ENCODE data around the gene RAPGEFL1. TPM values are rescaled to one million over a fixed set of nuclear protein-coding genes. Genes with fewer than 3 reads are reported as not detected.

The RAPGEFL1 gene
- total RNA-seq, 1 donor = 2.2 TPM

GRCh38 chr17:40173091-40173777, 4.0 kb upstream of the RAPGEFL1 start:
- DNase-seq (ENCODE audit: low read depth) = no peak
- TF ChIP-seq CTCF (IDR thresholded peaks at IDR 0.05; ENCODE audit: insufficient read depth, low read depth, low read length) = no peak
- no peak overlapping the region for H3K4me3 ChIP-seq (ENCODE audit: low read depth, low read length)

GRCh38 chr17:40173778-40174135, 3.5 kb upstream of the RAPGEFL1 start:
- no peak for TF ChIP-seq CTCF (IDR thresholded peaks at IDR 0.05; ENCODE audit: insufficient read depth, low read depth, low read length)
- no peak for DNase-seq (ENCODE audit: low read depth)
- no peak overlapping the region for H3K4me3 ChIP-seq (ENCODE audit: low read depth, low read length)

- DNase-seq (ENCODE audit: low read depth) = no peak
- no peak for TF ChIP-seq CTCF (IDR thresholded peaks at IDR 0.05; ENCODE audit: insufficient read depth, low read depth, low read length)
Measured at GRCh38 chr17:40174514-40174913, 2.8 kb upstream of the RAPGEFL1 start.

GRCh38 chr17:40175928-40176753, 1.1 kb upstream of the RAPGEFL1 start:
- TF ChIP-seq CTCF (IDR thresholded peaks at IDR 0.05; ENCODE audit: insufficient read depth, low read depth, low read length) = no peak
- no peak for DNase-seq (ENCODE audit: low read depth)
- no peak overlapping the region for H3K4me3 ChIP-seq (ENCODE audit: low read depth, low read length)

More at GRCh38 chr17:40174514-40174913, 2.8 kb upstream of the RAPGEFL1 start:
- no peak overlapping the region for H3K4me3 ChIP-seq (ENCODE audit: low read depth, low read length)

- no peak overlapping the region for H3K4me3 ChIP-seq (ENCODE audit: low read depth, low read length)
- DNase-seq (ENCODE audit: low read depth) = no peak
- TF ChIP-seq CTCF (IDR thresholded peaks at IDR 0.05; ENCODE audit: insufficient read depth, low read depth, low read length) = no peak
Measured at GRCh38 chr17:40176754-40177110, 538 bp upstream of the RAPGEFL1 start.

- H3K4me3 ChIP-seq (ENCODE audit: low read depth, low read length) = no peak overlapping the region
- DNase-seq (ENCODE audit: low read depth) = no peak
- TF ChIP-seq CTCF (IDR thresholded peaks at IDR 0.05; ENCODE audit: insufficient read depth, low read depth, low read length) = no peak
Measured at GRCh38 chr17:40178021-40178601, 841 bp downstream of the RAPGEFL1 start.

All from fibroblast of villous mesenchyme (primary cell).